HepG2 (cell line): Measurements from ENCODE around the gene TJAP1. TPM values are rescaled to one million over a fixed set of nuclear protein-coding genes. Genes with fewer than 3 reads are reported as not detected.

Experiments
- BATF2 ChIP-seq: sonication (generic); formaldehyde crosslinking; IDR thresholded peaks from 2 replicates; pipeline ENCODE4 v1.8.0; 2022; ENCODE audit warnings: mild to moderate bottlenecking, missing genetic modification reagents, moderate library complexity
- CEBPB ChIP-seq: IDR thresholded peaks from 2 replicates; pipeline ENCODE4 v1.6.1; 2011; ENCODE audit warnings: low read depth, low read length, improper control_type of control experiment, borderline replicate concordance
- CEBPG ChIP-seq: IDR thresholded peaks from 2 replicates; pipeline ENCODE4 v1.6.1; 2016
- DNMT1 ChIP-seq: sonication (generic); formaldehyde crosslinking; IDR thresholded peaks from 2 replicates; pipeline ENCODE4 v1.5.1; 2020; ENCODE audit warnings: mild to moderate bottlenecking, missing genetic modification reagents
- ELF1 ChIP-seq: sonication (generic); formaldehyde crosslinking; IDR thresholded peaks from 2 replicates; pipeline ENCODE4 v1.4.0; 2020; ENCODE audit warnings: missing genetic modification reagents
- ETV5 ChIP-seq: IDR thresholded peaks from 2 replicates; pipeline ENCODE4 v1.6.1; 2018; ENCODE audit warnings: missing biosample characterization, missing genetic modification reagents, inconsistent platforms, borderline replicate concordance
- FOXA3 ChIP-seq: IDR thresholded peaks from 2 replicates; pipeline ENCODE4 v1.6.1; 2016; ENCODE audit warnings: missing genetic modification reagents, missing compliant biosample characterization
- HNF4G ChIP-seq, 2 experiments: sonication (generic) in 1 of 2; formaldehyde crosslinking in 1 of 2; IDR thresholded peaks; 2 replicates each; pipeline versions ENCODE4 v1.4.0 to v1.6.1; 2011 to 2020; ENCODE audit warnings: borderline replicate concordance in 2 of 2, low read depth in 2 of 2, mild to moderate bottlenecking in 2 of 2, low read length in 1 of 2, missing genetic modification reagents in 1 of 2, moderate library complexity in 1 of 2
- RCOR2 ChIP-seq: IDR thresholded peaks from 2 replicates; pipeline ENCODE4 v1.6.1; 2016; ENCODE audit warnings: missing biosample characterization, missing genetic modification reagents
- RNF219 ChIP-seq: sonication (generic); formaldehyde crosslinking; IDR thresholded peaks from 2 replicates; pipeline ENCODE4 v1.5.0; 2020; ENCODE audit warnings: mild to moderate bottlenecking, missing genetic modification reagents
- SIX1 ChIP-seq: sonication (generic); formaldehyde crosslinking; IDR thresholded peaks from 2 replicates; pipeline ENCODE4 v1.4.0; 2020; ENCODE audit warnings: missing genetic modification reagents, borderline replicate concordance
- SP1 ChIP-seq, 2 experiments: fragments of 450-650 bp in 1 of 2; sonication (generic) in 1 of 2; formaldehyde crosslinking in 1 of 2; IDR thresholded peaks; 2 replicates each; pipeline versions ENCODE4 v1.4.0 to v1.6.1; 2016 to 2020; ENCODE audit warnings: missing genetic modification reagents in 1 of 2
- ZNF572 ChIP-seq: sonication (generic); formaldehyde crosslinking; IDR thresholded peaks from 2 replicates; pipeline ENCODE4 v1.5.1; 2020; ENCODE audit warnings: mild to moderate bottlenecking, missing genetic modification reagents
- ZNF609 ChIP-seq: sonication (generic); formaldehyde crosslinking; IDR thresholded peaks from 2 replicates; pipeline ENCODE4 v1.4.0; 2020; ENCODE audit warnings: mild to moderate bottlenecking, missing genetic modification reagents, borderline replicate concordance
- ZNF639 ChIP-seq: conservative IDR thresholded peaks from 2 replicates; pipeline ENCODE4 v1.6.1; 2018; ENCODE audit warnings: missing genetic modification reagents
- ZNF7 ChIP-seq: IDR thresholded peaks from 2 replicates; pipeline ENCODE4 v1.6.1; 2016; ENCODE audit warnings: missing biosample characterization, missing genetic modification reagents
- ZXDC ChIP-seq: sonication (generic); formaldehyde crosslinking; IDR thresholded peaks from 2 replicates; pipeline ENCODE4 v1.5.0; 2020; ENCODE audit warnings: mild to moderate bottlenecking, missing genetic modification reagents
- polyA plus RNA-seq, 8 experiments: library from polyadenylated mRNA; depleted of rRNA in 3 of 8; stranded (reverse) in 7 of 8; unstranded in 1 of 8; fragments of >200 nt; fragmentation: Illumina TruSeq in 4 of 8; extraction: Trizol in 4 of 8; gene quantifications; 2 replicates each; pipeline versions ENCODE4 v1.2.1 to v1.2.3, GENCODE V29; 2011 to 2016; ENCODE audit warnings: low read depth in 4 of 8, missing spikeins in 1 of 8, mixed read lengths in 1 of 8; ENCODE audit not compliant: insufficient read depth in 1 of 8
- total RNA-seq, 5 experiments: library from RNA; depleted of rRNA; stranded (reverse); fragments of >200 nt; fragmentation: Illumina TruSeq; extraction: Trizol; gene quantifications; 2 replicates each; pipeline ENCODE4 v1.2.3, GENCODE V29; 2016; ENCODE audit warnings: low read depth in 1 of 5

TJAP1 gene
- total and polyA plus RNA-seq, 2 of the 13 experiments (the other 11 are each of a cell fraction or from before 2014, with no cell fraction given): 15.7 to 41.6 TPM

GRCh38 chr6:43506667-43507471 is 29.5 kb downstream of the TJAP1 start (continued):
- TF ChIP-seq ZXDC (CRISPR knock-in tag) (no peak), ZNF639 (CRISPR knock-in tag) (no peak), CEBPG (CRISPR knock-in tag) (no peak), CEBPB (no peak), BATF2 (CRISPR knock-in tag) (no peak), ZNF572 (CRISPR knock-in tag) (no peak), FOXA3 (CRISPR knock-in tag) (peak; percentile 32; the same call in 1 of the 2 replicates), ZNF7 (CRISPR knock-in tag) (no peak), RNF219 (no peak), ETV5 (CRISPR knock-in tag) (peak; percentile 45; the same call in 1 of the 2 replicates), SP1 (IDR thresholded peaks at IDR 0.05) (no peak), SP1 (CRISPR knock-in tag; IDR thresholded peaks at IDR 0.05) (no peak), ELF1 (CRISPR knock-in tag) (no peak), DNMT1 (CRISPR knock-in tag) (no peak), SIX1 (CRISPR knock-in tag) (no peak), RCOR2 (CRISPR knock-in tag) (no peak), HNF4G (IDR thresholded peaks at IDR 0.05; ENCODE audit: borderline replicate concordance, low read depth, low read length) (no peak), HNF4G (CRISPR knock-in tag; IDR thresholded peaks at IDR 0.05; ENCODE audit: borderline replicate concordance, low read depth) (no peak), ZNF609 (no peak)
